ENCODE data around the gene ATP13A4.

ATP13A4 gene, protein sequence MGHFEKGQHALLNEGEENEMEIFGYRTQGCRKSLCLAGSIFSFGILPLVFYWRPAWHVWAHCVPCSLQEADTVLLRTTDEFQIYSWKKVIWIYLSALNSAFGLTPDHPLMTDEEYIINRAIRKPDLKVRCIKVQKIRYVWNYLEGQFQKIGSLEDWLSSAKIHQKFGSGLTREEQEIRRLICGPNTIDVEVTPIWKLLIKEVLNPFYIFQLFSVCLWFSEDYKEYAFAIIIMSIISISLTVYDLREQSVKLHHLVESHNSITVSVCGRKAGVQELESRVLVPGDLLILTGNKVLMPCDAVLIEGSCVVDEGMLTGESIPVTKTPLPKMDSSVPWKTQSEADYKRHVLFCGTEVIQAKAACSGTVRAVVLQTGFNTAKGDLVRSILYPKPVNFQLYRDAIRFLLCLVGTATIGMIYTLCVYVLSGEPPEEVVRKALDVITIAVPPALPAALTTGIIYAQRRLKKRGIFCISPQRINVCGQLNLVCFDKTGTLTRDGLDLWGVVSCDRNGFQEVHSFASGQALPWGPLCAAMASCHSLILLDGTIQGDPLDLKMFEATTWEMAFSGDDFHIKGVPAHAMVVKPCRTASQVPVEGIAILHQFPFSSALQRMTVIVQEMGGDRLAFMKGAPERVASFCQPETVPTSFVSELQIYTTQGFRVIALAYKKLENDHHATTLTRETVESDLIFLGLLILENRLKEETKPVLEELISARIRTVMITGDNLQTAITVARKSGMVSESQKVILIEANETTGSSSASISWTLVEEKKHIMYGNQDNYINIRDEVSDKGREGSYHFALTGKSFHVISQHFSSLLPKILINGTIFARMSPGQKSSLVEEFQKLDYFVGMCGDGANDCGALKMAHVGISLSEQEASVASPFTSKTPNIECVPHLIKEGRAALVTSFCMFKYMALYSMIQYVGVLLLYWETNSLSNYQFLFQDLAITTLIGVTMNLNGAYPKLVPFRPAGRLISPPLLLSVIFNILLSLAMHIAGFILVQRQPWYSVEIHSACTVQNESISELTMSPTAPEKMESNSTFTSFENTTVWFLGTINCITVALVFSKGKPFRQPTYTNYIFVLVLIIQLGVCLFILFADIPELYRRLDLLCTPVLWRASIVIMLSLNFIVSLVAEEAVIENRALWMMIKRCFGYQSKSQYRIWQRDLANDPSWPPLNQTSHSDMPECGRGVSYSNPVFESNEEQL

DNA sequence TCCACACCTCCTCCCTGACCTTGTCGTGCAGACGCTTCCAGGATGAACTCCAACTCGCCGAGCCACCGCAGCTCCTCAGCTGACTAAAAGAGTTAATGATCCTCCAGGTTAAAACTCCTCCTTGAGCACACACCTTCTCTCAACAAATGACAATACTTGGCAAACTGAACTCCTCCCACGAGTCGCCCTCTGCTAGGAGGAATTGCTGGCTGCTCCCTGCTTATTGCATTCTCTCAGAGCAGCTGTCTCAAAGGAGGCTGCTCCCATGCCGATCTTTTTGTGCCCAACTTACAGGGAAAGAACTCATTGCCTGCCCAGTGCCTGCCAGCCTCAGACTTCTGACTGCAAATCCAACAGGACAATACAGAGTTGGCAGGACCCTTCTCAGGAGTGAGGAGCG is at the start of gene ATP13A4:
Gene ATP13A4, minus strand, starts transcription at position 85 of the 400 bp plus-strand sequence. CDS start 96 bp downstream, outside the sequence.
- no peak for DNase-seq

DNA sequence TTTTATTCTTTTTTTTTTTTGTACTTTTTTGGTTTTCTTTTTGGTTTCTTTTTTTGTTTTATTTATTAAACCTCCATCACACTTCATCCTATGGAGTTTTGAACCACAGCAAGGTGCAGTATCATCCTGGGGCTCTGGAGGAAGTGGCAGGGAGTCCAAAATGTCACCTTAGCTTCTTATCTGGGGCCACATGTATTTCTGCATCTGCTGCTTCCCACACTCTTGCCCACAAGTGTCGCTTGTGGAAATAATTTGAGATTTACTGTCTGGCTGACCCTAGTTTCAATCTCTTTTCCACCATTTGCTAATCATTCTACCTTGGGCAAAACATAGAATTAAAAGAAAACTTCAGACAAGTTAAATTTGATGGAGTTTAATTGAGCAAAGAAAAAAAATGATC is 44.7 kb upstream of the ATP13A4 start:
- DNase-seq, result no peak

DNA sequence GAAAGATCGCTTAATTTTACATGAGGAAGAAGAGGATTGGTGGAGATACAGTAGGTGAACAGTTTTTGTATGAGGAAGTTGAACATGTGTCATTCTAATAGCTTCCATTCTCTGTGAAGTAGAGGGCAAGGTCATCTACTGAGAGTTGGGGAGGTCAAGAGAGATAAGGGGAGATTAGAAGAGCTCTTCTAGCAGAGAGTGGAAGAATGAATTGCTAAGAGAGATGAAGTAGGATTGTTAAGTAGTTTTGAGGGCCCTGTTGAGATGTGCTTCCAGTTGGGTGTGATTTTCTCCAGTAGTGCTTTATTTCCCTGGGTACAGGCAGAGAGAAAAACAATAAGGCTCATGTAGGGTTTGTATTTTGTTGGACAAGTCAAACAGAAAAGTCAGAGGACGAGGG is 43.5 kb upstream of the ATP13A4 start:
- no peak for DNase-seq

DNA sequence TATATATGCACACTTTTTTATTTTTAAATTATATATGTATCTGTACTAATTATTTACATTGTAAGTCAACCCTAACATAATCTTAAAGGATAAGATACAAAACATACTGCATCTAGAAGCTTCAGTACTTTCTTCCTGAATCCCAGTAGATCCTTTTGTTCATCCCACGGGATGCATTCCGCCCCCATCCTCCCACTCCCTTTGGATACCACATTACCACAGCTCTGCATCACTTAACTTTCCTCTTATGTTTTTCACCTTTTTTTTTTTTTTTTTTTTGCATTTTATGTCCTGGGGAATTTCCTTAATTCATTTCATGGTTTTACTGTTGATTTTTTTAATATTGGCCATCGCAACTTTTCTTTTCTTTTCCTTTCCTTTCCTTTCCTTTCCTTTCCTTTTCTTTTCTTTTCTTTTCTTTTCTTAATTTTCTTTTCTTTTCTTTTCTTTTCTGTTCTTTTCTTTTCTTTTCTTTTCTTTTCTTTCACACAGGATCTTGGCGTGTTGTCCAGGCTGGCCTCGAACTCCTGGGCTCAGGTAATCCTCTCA is 41.3 kb upstream of the ATP13A4 start:
- DNase-seq, result no peak

DNA sequence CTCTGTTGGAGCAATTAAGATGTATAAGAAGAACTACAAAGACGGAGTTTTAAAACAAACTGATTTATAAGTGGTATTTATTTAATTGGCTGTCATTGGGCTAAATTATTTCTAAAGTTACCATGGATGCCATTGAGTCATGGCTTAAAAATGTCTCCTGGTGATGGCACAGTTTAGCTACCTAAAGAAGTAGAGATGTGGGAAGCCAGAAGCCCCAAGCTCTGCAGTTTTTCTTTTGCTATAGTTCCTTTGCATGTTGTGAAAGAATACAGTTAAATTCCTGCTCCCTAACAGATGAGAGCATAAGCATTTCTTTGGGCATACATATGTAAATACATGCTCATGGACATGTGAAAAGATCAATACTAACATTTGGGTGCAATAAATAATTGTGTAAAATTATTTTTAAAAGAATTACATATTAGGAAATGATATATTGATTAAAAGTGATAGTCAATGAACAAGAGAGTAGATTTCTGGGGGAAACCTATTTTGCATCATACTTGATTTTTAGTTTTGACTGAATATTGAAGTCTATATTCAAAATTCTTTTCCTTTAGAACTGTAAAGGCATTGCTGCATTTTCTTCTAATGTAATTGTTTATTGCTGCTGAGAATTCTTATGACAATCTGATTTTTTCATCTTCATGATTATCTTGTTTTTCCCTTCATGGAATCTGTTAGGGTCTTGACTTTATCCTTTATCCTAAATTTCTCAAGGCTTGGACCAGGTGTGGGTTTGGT is 40.4 kb upstream of the ATP13A4 start:
- DNase-seq, result no peak

DNA sequence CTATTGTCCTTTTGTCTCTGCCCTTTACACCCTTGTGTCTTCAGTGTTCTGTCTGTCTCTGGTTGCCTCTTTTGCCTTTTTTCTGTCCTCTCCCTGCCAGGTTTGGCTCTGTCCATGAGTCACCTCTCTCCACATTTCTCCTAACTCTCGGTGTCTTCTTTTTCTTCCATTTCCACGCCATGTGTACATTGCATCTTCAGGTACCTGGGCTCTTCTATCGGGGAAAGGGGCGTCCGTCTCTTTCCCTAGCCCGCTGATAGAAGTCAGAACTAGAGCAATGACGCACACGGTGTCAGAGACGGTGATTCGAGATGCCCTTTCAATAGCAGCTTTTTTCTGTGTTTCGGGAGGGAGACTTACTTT is 39.0 kb upstream of the ATP13A4 start:
- DNase-seq, result peak; percentile 18 to 23

DNA sequence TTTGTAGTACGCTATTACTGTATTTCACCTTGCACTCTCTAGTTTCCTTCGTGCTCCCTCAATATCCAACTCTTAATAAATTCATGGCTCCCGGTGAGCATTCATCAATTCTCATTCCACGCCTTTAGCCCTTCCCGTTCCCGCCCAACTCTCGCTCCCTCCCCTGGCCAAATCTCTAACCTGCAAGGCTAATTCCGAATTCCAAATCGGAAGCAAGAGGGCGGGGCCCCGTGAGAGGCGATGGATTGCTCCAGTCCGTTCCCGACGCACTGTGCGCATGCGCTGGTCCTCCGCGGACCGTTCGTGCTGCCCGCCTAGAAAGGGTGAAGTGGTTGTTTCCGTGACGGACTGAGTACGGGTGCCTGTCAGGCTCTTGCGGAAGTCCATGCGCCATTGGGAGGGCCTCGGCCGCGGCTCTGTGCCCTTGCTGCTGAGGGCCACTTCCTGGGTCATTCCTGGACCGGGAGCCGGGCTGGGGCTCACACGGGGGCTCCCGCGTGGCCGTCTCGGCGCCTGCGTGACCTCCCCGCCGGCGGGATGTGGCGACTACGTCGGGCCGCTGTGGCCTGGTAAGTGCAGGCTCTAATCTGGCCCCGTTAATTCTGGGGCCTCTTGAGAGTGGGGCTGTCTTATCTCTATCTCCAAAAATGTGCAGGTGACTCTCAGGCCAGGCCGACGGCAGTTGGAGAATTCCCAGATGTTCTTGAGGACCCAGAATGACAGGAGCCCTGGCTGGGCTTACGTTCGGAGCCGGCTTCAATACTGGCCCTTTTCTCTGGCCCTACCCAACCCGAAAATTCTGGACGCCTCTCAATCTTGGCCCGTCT is 38.4 kb upstream of the ATP13A4 start, which contains the start of gene OPA1:
Gene OPA1, plus strand, starts transcription at position 368 of the 827 bp plus-strand sequence. Its CDS starts 170 bp downstream, at position 538.
- peak; percentile 87 to 89 for DNase-seq

DNA sequence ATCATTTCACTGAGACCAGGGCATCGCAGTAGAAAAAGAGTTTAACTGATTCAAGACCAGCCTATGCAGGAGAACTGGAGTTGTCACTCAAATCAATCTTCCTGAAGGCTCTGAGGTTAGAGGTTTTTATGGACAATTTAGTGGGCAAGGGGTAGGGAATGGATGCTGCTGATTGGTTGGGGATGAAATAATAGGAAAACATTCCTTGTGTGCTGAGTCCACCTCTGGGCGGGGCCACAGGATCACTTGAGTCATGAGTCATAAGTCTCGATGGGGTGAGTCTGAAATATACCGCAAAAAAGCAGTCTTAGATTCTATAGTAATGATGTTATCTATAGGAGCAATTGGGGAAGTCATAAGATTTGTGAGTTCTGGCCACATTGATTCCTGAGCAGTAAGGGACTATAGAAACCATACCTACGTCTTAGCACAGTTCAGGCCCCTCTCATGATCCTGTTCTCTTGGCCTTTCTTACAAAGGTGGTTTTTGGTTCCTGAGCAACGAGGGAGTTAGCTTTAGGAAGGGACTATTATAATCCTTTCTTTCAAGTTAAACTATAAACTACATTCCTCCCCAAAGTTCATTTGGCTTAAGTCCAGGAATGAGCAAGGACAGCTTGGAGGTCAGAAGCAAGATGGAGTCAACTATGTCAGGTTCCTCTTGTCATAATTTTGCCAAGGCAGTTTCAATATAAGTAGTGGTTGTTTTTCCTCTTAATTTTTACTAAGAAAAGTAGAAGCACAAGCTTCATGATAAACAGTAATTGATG is 35.6 kb upstream of the ATP13A4 start:
- no peak for DNase-seq

DNA sequence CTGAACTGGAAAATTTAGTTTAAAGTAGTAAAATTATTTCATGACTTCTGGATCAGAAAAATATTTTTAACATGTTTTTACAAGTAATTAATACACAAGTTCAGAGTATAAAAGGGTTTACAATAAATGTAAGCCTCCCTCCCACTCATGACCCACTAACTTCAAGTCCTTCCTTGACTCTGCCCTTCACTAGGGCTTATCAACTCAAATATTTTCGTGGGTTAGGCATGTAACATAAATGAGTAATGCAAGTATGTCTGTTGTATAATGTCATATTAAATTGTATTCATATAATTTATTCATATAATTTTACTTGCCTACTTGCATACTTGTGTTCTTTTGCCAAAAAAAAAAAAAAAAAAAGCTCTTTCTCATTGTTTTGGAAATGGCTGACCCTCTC is 34.9 kb upstream of the ATP13A4 start:
- no peak for DNase-seq

DNA sequence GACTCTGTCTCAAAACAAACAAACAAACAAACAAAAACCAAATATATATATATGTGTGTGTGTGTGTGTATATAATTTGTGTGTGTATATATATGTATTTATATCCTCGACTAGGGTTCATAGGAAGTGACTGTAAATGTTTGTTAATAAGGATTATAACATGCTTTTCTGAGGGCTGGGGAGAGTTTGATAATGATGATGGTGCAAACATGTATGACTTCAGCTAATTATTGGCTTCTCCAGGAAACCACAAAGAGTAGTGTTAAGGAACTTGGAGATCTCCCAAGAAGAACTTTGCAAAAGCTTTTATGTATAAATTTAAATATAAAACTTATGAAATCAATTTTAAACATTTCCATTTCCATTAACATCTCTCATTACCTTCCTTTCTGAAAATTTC is 34.4 kb upstream of the ATP13A4 start:
- DNase-seq, result no peak

DNA sequence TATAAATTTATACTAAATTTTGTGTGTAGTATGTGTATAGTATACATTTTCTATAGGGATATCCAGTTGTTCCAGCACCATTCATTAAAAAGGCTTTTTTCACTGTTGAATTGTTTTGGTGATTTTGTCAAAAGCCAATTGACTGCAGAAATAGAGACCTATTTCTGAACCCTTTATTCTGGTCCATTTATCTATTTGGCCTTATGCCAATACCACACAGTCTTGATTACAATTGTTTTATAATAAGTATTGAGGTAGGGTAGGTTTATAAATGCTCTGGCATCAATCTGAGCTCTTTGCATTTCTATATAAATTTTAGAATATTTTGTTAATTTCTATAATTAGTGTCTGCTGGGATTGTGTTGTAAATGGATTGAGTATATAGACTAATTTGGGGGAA is 31.8 kb upstream of the ATP13A4 start:
- DNase-seq, result no peak

DNA sequence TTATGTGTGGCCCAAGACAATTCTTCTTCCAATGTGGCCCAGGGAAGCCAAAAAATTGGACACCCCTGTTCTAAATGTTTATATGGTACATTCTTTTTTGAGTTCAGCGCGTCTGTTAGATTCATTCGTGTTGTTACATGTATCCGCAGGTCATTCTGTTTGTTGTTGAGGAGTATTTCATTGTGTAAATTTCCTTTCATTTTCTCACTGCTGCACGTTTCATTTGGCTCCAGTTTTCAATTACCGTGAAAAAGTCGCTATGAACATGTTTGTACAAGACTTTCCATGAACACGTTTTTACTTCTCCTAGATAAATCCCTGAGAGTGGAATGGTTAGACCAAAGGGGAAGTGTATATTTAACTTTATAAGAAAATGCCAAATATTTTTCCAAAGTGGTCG is 30.8 kb upstream of the ATP13A4 start:
- no peak for DNase-seq

DNA sequence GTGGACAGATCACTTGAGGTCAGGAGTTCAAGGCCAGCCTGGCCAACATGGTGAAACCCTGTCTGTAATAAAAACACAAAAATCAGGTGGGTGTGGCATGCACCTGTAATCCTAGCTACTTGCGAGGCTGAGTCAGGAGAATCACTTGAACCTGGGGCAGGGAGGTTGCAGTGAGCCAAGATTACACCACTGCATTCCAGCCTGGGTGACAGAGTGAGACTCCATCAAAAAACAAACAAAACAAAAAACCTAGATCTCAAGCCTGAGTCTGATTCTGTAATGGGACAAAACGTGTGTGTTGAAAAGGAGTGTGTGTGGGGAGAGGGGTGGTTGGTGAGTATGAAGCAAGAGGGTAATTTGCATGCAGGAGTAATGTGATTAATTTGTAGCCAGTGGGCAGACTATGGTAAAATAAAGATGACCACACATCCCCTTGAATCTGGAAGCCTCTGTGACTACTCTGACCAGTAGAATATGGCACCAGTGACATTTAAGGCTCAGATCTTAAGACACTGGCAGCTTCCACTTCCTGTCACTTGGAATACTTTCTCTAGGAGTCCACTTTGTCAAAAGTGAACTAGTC is 19.9 kb upstream of the ATP13A4 start:
- DNase-seq, result no peak

DNA sequence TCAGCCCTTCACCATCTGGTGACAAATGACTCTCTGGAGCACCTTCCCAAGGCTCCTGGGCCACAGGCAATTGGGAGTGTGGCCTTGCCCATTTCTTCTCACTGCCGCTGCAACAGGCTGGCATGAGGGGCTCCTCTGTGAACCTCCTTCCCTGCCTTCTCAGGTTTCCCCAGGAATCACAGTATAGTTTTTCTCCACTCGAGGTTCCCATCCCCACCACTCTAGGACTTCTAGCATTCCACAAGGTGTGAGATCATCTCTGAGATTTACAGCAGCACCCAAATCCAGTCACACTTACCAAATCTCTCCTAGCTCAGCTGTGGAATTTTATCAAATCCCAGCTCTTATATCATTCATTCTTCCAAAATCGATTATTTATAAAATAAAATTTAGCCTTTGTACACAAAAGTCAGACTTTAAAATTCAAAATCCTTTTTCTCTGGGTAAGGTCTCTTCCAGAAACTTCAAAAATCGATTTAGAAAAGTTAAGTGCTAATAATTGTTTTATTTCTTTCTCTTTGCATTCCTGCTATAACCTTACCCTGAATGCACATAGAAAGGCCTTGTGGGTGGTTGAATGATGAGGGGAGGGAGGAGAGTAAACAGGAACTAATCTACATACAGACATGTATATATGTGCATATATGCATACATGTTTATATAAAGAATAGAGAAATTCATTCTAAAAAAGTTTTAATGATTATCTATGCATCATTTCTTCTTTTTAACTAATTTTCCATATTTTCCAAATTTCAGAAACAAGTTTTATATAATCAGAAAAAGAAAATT is 18.9 kb upstream of the ATP13A4 start:
- DNase-seq, result no peak

DNA sequence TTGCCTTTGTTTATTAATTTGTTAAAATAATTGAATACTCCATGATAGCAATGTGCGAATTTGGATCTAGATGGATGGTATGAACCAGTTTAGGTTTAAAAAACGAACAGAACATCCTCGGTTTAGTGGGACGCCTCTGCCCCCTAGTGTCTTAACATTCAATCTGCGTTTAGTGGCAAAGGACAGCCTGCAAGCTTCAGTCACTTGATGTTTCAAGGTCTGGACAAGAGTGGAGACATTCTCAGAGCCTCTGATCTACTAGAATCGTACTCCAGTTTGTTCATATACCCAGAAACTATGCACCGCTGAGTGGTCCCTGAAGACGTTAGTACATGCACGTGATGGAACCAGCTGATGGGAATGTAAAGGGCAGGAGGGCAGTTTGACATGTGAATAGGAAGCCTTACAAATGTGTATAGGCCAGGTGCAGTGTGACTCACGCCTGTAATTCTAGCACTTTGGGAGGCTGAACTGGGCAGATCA is 17.8 kb upstream of the ATP13A4 start:
- DNase-seq, result peak; percentile 27 to 41

DNA sequence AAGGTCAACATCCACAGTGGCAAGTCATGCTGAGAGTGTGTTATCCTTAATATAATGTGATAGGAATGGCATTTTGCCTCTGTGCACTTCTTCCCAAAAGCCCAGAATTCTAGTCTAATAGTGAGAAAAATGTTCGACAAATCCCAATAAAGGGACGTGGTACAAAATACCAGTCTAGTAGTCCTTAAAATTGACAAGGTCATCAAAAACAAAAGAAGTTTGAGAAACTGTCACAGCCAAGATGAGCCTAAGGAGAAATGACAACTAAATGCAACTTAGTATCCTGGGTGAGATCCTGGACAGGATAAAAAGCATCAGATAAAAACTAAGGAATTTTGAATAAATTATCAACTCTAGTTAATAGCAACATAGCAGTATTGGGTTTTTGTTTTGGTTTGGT is 14.4 kb upstream of the ATP13A4 start:
- DNase-seq, result no peak

DNA sequence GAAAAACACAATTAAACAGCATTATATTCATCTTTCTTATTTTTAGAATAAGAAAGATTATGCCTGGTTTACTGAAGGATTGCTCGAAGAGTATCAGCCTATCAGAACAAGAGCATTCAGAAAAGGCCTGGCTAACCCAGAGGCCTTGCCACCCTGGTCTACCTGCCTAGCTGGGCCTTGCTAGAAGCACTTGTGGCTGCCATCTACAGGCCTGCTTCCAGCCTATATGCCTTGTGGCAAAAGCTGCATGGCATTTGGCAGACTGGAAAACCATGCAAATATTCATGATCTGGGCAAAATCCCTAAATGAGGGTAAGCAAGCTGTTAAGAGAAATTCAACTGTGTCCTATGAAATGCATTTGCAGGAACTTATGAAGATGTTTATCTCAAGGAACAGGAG is 9.3 kb upstream of the ATP13A4 start:
- DNase-seq, result no peak

DNA sequence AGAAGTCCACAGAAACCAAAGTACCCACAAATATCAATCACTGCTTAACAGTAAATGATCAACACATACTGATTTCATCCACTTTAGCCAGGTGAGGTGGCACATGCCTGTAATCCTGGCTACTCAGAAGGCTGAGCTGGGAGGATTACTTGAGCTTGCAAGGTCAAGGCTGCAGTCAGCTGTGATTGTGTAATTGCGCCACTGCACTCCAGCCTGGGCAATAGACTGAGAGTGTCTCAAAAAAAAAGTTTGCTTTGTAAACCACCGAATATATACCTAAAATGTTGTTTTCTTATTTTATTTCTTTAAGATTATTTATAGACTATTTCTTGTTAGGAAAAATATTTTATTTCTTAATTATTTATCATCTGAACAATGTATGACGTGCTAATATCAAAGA is 8.7 kb upstream of the ATP13A4 start:
- DNase-seq, result no peak

DNA sequence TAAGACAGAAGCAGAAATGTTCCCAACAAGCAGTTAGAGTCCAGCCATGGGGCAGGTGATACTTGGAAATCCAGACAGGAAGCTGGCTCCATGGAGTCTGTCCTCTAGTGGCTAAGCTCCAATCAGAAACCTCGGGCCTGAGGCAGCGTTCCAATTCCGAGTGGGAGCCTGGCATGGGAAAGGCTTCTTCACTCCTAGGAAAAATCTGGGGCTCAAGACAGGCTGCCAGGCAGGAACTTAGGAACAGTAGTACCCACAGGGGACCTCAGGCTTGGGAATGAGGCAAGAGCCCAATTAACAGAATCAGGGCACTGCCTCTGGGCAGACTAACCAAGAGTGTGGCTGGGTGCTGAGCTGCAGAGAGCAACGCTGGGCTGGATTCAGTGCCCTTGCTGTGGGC is 6.2 kb upstream of the ATP13A4 start:
- no peak for DNase-seq
